ENCODE results near the gene KRTAP10-5. TPM values are rescaled to one million over a fixed set of nuclear protein-coding genes. Genes with fewer than 3 reads are reported as not detected.
"Not testable (repeated sequence)": the region's sequence is repeated elsewhere in the genome, so short reads cannot be mapped to it uniquely, and the experiment has no call there.

The KRTAP10-5 gene, protein sequence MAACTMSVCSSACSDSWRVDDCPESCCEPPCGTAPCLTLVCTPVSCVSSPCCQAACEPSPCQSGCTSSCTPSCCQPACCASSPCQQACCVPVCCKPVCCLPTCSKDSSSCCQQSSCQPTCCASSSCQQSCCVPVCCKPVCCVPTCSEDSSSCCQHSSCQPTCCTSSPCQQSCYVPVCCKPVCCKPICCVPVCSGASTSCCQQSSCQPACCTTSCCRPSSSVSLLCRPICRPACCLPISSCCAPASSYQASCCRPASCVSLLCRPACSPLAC
- not detected for total RNA-seq

DNA sequence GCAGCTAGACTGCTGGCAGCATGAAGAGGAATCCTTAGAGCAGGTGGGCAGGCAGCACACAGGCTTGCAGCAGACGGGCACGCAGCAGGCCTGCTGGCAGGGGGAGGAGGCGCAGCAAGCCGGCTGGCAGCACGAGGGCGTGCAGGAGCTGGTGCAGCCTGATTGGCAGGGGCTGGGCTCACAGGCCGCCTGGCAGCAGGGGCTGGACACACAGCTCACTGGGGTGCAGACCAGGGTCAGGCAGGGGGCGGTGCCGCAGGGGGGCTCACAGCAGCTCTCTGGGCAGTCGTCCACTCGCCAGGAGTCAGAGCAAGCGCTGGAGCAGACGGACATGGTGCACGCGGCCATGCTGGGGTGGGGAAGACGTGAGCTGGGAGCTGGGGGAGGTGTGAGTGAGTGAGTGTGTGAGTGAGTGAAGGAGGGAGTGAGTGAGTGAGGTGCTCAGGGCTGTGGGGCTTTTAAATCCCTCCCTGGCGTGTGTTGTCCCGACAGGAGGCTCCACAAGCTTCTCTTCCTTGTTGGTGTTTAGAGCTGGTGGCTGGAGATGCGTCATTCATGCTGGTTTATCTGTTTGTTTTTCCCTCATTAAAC lies at the start of gene KRTAP10-5:
TSS of gene KRTAP10-5 (minus strand) at position 374 of the 591 bp plus-strand sequence. CDS start at position 348, 26 bp downstream.
- DNase-seq, result not testable (repeated sequence)

DNA sequence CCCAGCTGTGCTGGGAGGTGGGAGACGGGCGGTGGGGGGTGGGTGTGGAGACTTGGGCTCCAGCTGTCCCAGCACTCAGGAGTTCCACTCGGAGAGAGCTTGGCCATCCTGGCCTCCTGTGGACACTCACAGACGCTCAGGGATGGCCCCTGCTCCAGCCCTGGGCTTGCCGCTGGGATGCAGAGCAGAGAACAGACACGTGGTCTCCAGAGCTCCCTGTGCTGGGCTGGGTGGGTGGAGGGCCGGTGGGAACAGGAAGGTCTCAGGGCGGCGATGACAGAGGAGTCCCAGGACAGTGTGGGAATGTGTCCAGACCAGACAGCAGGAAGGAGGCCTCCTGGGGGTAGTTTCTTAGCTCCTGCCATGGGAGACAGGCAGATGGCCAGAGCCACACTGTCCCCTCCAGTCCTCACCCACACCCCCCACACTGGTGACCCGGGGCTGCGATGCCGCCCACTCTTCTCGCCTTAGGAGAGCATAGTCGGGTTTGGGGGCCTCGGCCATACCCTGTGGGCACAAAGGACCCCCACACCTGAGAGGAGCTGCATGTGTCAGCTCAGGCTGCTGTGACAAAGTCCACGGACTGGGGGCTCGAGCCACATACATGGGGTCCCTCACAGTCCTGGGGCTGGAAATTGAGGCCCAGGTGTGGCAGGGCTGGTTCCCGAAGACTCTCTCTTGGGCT lies 48.4 kb upstream of the KRTAP10-5 start:
- no peak for DNase-seq

DNA sequence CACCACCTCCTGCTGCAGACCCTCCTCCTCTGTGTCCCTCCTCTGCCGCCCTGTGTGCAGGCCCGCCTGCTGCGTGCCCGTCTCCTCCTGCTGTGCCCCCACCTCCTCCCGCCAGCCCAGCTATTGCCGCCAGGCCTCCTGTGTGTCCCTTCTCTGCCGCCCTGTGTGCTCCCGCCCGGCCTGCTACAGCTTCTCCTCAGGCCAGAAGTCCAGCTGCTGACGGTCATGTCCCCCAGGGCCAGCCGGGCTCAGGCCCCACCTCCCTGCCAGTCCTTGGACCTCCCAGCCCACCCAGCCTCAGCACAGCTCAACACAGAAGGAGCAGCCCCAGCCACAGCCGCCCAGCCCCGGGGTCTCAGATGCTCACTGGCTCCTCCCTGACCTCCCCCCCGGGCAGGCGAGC lies 47.4 kb upstream of the KRTAP10-5 start:
- DNase-seq, result not testable (repeated sequence)

DNA sequence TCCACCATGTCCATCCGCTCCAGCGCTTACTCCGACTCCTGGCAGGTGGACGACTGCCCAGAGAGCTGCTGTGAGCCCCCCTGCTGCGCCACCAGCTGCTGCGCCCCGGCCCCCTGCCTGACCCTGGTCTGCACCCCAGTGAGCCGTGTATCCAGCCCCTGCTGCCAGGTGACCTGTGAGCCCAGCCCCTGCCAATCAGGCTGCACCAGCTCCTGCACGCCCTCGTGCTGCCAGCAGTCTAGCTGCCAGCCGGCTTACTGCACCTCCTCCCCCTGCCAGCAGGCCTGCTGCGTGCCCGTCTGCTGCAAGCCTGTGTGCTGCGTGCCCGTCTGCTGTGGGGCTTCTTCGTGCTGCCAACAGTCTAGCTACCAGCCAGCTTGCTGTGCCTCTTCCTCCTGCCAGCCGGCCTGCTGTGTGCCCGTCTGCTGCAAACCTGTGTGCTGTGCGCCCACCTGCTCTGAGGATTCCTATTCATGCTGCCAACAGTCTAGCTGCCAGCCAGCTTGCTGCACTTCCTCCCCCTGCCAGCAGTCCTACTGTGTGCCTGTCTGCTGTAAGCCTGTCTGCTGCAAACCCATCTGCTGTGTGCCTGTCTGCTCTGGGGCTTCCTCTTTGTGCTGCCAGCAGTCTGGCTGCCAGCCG lies 46.9 kb upstream of the KRTAP10-5 start:
- DNase-seq, result not testable (repeated sequence)

DNA sequence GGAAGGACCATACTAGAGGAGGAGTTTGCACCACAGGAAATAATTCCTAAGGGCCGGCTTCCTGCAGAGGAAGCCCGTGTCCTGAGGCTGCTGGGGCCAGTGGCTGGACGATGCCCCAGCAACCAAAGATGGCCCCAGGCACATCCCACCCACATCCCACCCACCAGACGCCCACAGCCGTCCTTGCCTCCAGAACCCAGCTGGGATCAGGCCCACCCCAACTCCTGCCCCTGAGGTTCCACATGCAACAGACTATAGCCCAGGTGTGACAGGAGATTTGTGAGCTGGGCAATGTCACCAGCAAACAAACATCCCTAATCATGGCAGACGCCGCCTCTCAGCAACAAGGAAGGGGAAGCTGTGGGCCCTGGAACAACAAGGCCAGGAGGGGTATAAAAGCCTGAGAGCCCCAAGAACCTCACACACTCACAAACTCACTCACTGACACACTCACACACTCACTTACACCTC lies 46.3 kb upstream of the KRTAP10-5 start, which contains the start of gene KRTAP10-9:
TSS of gene KRTAP10-9 (plus strand) at position 421 of the 471 bp plus-strand sequence. CDS start 79 bp downstream, outside the sequence.
- no peak for DNase-seq

DNA sequence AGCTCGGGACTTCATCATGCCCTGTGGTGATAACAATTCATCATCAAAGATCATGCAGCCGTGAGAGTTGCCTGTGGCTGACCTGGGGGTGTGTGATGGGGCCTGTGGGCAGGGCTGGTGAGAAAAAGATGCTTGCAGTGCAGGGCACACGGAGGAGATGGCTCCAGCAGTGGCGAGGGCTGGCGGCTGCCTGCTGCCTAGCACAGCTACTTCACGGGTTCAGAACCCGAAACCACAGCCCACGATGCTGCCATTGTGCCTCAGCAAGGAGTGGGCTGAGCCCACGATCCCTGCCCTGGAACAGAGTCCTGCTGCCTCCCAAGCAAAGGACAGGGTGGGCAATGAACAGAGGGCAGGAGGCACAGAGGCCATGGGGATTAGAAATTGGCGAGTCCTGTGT lies 45.9 kb upstream of the KRTAP10-5 start:
- DNase-seq, result no peak

DNA sequence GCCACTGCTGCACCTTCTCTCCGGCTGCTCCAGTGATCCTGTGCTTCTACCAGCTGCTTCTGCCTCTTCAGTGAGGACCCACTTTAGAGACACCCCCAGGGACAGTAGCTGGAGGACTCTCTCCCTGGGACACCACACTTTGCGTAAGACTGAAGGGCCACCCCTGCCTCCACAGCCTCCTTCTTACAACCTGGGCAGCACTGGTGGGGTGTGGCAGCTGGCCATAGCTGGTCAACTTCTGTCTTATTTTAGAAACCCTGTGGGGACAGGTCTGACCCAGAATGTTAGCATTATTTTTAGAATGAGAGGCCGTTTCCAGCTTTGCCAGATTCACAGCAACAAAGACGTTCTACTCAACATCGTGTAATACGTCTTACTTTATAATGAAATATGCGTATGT lies 45.4 kb upstream of the KRTAP10-5 start:
- no peak for DNase-seq

DNA sequence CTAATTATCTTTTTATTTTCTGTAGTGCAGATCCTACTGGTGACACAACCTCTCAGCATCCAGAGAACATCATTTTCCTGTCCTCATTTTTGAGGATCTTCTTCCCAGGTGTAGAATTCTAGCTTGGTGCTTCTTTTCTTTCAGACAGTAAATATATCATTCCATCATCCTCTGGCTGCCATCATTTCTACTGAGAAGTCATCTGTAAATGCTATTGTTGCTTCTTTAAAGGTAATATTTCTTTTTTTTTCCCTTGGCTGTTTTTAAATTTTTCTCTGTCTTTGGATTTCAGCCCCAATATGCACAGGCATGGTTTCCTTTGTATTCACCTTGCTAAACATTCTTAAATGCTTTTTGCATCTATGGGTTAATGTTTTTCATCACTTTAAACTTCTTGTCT lies 43.2 kb upstream of the KRTAP10-5 start:
- no peak for DNase-seq

DNA sequence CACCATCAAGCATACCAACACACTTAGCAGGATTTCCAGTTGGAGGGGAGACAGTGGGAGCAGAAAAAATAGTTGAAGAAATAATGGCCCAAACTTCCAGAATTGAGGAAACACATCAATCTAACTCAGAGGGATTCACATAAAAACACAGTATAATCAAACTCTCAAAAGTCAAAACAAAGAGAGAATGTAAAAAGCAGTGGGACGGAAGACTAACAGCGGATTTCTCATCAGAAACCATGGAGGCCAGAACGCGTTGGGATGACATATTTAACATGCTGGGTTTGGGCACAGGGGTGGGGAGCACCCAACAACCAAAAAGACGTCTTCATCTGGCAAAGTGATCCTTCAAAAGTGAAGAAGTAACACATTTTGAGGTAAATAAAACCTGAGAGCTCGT lies 39.5 kb upstream of the KRTAP10-5 start:
- no peak for DNase-seq

DNA sequence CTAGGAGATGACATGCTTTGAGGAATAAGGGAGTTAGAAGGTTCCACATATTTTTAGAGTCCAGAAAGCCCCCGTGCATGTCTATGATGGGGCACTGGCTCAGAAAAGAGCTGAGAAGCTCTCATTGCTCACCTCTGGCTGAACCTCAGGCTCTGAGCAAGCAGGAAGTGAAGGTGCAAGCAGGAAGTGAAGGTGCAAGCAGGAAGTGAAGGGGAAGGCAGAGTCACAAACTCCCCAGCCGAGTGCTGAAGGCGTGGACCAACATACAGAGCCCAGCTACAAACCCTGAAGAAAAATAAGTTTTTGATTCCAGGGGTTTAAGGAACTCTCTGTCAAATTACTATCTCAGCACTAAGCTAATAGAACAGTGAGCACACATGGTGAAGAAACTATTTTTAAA lies 38.5 kb upstream of the KRTAP10-5 start:
- no peak for DNase-seq

DNA sequence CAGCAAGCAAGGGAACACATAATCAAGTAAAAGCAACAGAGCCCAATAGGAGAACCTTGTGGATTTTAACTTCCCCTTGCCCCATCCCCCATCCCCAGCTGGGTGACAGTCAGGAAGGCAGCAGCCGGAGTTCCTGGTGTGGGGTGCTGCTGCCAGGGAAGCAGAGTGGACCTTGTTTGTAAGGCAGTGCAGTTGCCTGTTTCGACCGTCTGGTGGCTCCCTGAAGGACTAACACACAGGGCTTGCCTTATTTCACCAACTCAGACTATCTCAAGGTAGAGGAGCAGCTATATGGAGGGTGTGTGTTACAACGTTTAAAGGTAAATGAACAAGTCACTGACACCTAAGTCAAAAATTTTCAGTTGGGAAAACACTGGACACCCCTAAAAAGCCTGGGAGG lies 38.1 kb upstream of the KRTAP10-5 start:
- no peak for DNase-seq

DNA sequence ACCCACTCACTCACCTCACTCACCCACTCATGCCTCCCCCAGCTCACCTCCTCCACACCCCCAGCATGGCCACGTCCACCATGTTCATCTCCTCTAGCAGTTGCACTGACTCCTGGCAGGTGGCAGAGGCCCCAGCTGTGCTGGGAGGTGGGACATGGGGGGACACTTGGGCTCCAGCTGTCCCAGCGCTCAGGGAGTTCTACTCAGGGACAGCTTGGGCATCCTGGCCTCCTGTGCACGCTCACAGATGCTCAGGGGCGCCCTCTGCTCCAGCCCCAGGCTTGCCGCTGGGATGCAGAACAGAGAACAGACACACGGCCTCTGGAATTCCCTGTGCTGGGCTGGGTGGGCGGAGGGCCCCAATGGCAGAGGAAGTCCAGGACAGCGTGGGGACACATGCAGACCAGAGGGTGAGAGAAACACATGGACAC lies 36.7 kb upstream of the KRTAP10-5 start:
- DNase-seq, result no peak

DNA sequence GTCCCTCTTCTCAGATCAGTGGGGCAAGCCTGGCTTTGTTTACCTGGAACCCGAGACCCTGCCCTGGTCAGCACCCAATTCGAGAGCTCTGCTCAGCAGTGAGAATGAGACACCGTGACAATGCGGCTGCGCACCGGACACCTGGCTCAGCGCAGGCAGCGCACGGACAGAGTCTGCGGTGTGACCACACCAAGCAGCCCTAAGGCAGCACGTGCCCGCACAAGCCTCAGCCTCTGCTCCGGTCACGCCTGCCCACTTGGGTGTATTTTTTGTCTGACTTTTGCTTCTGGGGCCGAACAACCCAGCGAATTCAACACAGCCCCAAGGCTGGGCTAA lies 36.2 kb upstream of the KRTAP10-5 start:
- no peak for DNase-seq

DNA sequence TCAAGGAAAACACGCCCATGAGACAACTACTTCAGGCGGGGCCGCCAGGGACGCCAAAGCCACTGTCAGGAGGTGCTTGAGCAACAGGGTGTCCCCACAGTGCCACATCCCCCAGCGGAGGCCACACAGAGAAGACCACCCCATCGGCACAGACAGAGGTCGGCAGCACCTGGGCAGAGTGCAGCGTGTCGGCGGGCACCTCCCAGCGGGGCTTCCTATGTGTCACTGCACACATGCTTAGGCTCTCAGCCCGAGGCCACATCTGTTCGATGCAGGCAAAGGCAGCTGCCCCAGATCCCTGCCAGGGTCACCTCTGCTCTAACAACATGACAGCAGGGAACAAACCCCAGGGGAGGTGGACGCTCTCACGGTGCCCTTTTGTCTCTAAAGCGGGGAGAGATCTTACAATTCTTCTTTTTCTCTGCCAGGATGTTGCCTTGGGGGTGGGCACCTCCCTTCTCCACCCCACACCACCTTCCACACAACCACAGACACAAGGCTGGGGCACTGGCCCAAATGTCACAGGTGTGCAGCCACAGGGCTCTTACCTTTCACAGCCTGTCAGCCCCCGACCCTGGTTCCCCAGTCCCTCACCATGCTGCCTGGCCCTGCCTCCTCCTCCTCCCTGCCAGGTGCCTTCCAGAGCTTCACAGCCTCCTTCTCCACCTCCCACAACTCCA lies 35.6 kb upstream of the KRTAP10-5 start:
- no peak for DNase-seq

DNA sequence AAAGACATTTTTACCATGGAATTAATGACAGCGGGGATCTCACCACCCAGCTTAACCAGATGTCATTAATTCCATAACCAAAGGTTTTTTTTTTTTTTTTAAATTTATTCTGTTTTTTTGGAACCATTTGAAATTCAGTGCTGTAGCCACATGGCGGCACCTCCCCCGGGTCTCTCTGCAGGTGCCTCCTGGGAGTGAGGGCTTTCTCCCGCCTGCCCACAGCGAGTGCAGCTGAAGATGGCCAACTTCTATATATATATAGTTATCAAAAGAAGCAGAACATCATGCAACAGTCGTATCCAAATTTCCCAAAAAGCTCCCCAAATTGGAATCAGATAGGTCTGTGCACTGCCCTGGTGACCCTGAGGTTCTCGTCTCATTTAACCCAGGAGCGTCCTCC lies 35.1 kb upstream of the KRTAP10-5 start:
- no peak for DNase-seq

DNA sequence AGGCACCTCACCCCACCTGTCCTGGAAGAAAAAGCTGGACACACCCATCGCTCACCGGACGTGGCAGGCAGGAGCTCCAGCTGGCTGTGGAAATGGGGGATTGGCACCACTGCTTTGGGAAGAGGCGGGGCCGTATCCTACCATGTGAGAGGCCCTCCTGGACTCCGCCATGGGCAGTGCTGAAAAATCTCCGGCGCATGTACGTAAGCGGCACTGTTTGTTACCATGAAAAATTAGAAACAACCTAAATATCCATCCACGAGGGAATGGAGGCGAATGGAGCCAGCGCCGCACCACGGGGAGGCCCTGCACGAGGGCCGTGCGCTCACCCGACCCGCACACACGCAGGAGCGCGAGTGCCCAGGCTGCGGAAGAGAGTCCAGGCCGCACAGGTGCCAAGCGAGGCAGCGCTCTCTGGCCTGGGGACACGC lies 34.6 kb upstream of the KRTAP10-5 start:
- DNase-seq, result no peak

DNA sequence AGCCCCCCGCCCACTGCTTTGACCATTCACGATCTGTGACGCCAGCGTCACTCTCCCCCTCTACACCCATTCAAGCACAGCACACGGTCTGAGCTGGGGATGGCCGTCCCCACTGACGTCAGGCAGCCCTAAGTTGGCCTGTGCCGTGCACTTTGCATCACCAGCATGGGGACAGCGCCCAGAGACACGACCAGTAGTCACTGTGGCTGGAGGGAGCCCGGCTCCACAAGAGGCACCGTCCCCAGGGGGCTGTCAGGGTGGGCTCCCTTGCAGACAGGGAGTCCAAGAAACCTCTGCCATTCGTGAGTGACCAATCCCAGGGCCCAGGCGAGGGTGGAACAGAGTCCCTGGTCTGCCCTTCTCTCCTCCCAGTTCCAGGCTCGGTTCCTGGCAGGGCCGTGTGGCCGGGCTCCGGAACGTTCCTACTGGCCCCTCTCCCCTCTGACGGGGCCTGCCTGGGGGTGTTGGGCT lies 33.8 kb upstream of the KRTAP10-5 start:
- no peak for DNase-seq

DNA sequence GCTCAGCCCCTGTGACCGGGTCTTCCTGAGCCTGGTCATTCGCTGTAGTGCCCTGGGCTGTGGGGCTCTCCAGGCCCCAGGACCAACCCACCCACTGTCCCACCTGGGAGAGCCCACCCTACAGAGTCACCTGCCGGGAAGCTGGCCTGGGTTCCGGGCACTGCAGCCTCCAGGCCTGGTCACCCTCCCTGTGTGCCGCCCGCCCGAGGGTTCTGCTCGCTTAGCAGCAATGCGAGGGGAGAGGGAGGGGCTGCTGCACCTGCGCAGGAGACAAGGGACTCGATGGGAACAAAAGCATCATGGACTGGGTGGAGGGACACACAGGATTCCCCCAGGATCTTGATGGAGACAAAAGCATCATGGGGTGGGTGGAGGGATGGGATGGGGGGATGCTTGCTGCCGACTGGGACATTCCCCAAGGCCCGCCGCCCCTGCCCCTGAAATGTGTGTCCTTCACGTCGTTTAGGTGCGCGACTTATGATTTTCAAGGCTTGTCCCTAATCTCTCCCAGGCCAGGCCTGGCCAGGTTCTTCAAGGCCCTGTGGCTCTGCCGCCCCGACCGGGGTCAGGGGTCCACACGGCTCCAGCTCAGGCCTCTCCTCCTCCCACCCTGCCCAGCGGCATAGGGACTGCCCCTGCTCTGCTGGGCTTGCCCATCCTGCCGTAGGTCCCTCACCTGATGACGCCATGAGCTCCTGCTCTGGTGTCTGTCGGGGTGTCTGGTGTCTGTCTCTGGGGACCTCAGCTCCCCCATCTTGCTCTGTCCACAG lies 33.2 kb upstream of the KRTAP10-5 start:
- no peak for DNase-seq

DNA sequence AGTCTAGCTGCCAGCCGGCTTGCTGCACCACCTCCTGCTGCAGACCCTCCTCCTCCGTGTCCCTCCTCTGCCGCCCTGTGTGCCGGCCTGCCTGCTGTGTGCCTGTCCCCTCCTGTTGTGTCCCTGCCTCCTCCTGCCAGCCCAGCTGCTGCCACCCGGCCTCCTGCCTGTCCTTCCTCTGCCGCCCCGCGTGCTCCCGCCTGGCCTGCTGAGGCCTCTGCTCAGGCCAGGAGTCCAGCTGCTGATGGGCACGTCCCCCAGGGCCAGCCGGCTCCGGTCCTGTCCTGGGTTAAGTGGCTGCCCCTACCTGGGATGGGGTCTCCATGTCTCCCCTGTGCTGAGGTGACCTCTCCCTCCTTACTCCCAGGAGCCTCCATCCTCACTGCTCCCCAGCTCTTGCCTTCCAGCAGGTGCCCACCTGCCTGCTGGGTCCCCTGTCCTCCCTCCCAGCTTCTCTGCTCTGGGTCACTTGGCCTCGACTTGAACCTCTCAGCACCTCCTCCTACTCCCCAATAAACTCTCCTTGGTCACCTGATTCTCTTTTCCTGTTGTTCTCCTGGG lies 32.3 kb upstream of the KRTAP10-5 start:
- DNase-seq, result no peak

DNA sequence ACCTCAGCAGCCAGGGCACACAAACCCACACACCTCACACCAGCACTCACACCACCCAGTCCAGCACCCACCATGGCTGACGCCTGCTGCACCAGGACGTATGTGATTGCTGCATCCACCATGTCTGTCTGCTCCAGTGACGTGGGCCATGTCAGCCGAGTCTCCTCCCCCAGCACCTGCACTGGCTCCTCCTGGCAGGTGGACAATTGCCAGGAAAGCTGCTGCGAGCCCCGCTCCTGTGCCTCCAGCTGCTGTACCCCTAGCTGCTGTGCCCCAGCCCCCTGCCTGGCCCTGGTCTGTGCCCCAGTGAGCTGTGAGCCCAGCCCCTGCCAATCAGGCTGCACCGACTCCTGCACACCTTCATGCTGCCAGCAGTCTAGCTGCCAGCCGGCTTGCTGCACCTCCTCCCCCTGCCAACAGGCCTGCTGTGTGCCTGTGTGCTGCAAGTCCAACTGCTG lies 31.7 kb upstream of the KRTAP10-5 start, which contains the start of gene KRTAP10-8:
TSS of gene KRTAP10-8 (plus strand) at position 51 of the 458 bp plus-strand sequence. CDS start at position 73, 22 bp downstream.
- DNase-seq, result no peak

DNA sequence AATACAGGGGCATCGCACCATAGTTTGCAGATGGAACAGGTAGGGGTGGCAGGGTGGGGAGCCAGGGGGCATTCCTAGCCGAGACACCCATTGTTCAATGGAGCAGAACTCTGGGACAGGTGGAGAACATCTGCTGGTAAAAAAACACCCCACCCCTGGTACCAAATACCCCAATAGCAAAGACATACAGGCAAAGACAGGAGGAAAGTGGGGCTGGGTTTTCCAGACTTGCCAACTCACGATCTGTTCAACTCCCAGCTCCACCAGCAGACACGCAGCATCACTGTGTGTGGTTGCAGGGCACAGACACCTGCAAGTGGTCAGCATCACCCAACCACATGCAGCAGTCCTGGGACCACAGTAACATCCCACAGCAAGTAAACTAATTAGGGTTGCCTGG lies 31.1 kb upstream of the KRTAP10-5 start:
- no peak for DNase-seq
